NCI-H2029 (cell line): ENCODE data around the gene ADCY9.

Experiments used
- DNase-seq: peaks from one replicate; lab custom pipeline; 2025; lab: John Stamatoyannopoulos, UW

The ADCY9 gene

DNA sequence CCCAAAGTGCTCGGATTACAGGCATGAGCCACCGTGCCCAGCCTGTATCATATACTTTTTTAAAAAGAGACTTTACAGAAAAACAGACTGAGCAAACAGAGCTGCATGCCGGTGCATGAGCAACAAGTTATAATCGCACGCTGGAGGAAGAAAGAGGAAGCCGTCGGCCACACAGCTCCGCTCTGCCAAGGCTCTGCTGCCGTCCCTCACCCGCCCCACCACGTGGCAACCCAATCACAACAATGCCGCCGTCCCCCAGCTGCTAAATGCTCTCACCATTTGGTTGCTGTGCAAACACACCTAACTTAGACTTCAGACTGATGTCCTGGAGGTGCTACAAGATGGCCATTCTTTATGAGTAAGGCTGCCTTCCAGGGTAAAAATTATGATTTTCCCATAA lies 83.5 kb downstream of the ADCY9 start:
- no peak for DNase-seq

DNA sequence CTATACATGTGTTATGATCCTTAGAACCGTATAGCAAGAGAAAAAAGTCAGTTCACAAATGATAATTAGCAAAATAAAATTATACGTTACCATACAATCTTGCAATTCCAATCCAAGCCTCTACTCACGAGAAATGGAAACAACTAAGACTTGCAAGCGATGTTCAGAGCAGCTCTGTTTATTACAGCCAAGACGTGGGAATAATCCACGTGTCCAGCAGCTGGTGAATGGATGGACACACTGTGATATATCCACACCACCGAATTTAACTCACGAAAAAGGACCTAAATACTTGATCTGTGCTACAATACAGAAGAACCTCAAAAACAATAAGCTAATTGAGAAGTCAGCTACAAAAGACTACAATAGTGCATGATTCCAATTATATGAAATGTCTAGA lies 88.1 kb downstream of the ADCY9 start:
- DNase-seq: no peak

DNA sequence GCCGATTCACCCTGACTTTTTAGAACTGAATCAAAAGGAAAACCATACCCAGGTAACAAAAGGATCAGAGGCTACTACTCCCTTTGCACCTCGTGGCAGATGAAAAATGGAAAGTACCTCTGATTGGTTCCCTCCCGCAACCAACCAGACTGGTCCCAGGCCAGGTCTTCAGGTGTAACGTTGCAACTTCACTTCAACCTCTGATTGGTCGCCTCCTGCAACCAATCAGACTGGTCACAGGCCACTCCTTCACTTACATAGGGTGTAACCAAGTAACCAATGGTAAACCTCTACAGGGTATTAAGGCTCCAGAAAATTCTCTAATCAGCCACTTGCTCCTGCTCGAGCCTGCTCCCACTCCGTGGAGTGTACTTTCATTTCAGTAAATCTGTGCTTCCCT lies 89.4 kb downstream of the ADCY9 start:
- no peak for DNase-seq

DNA sequence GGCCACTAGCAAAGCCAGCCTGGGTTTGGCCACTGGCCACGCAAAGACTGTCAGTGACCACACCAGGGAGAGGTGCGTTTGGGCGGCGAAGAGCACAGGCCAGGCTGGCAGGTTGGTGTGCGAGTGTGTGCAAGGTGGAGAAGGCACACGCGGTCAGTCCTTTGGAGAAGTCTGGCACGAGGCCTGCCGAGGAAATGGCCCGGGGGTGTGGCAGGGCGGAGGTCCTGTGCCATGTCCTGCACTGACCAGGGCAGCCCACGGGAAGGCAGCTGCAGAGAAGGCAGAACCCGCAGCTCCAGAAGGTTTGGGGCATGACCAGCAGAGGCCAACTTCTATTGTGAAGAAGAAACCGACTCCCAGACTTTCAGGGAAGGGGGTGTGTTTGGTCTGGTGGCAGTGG lies 90.8 kb downstream of the ADCY9 start:
- DNase-seq: no peak

DNA sequence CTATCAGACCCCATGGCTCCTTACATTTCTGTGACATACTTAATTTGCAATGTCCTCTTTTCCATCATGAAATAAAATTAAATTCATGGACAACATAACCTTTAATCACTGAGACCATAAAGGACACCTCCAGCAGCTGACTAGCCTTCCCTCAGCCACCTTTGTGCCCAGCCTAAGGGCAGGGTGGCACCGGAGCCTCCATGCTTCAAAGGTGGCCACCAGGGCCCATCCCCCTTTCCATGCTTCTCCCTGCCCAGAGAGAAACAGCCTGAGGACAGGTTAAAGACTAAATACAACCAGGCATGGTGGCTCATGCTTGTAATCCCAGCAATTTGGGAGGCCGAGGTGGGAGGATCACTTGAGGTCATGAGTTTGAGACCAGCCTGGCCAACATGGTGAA lies 94.3 kb downstream of the ADCY9 start:
- DNase-seq: no peak

DNA sequence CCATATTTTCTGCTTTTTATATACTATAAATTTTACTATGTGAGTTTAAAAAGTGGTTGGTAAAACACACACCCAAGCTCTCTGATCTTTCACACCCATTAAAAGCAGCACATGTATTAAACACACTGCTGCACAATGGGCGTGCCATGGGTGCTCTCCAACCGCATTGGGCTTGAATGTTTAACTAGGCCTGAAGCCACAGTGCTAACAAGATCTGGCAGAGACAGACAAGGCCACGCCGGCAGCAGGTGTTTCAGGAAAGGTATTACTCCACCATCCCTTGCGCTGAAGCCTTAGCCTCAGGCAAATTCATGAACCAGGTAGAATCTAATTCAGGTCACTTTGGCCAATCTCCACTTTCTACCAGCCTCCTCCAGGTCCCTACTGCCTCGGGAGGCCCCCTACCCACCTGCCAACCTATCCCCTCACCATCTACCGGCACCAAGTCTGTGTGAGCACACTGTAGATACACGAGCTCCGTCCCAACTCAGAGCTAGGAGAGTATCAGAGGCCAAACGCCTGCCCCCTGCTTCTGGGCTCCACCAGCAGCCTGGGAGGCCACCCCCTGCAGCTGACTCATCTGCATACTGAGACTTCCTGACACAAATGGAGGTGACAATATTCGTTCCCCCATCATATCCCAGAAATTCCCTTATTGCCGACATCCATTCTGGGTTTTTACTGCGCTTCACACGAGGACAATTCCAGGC lies 95.0 kb downstream of the ADCY9 start:
- peak; percentile 95 for DNase-seq

DNA sequence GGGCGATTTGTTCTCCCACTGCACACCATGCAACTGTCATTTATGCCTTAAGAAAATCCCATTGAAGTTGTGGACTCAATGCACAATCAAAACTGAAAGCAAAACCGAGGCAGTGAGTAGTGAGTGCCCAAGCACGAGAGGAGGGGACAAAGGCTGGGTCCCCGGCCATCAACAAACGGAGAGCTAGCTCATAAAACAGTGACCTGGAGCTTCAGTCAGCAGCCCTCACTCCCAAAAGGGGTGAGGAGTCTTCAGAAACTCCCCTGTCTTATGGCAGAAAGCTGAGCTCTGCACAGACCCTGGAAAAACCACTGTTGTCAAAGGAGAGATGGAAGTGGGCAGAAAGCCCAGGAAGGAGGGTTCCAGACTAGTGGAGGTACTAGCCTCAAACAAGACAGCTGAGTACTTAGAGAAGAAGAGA lies 96.9 kb downstream of the ADCY9 start:
- DNase-seq: peak; percentile 77

DNA sequence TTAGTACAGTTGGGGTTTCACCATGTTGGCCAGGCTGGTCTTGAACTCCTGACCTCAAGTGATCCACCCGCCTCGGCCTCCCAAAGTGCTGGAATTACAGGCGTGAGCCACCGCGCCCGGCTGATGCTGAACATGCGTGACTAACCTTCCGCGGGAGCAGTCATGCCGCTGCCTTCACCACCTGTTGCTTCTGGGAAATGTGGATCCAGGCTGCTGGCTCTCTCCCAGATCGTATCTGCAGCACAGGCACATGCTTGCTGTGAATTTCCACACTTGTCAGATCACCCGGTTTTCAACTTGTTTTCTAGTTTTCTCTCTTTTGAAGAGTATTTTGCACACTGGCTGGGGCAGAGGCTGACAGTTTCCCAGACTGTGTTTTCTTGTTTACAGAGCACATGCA lies 97.9 kb downstream of the ADCY9 start:
- DNase-seq: peak; percentile 19

DNA sequence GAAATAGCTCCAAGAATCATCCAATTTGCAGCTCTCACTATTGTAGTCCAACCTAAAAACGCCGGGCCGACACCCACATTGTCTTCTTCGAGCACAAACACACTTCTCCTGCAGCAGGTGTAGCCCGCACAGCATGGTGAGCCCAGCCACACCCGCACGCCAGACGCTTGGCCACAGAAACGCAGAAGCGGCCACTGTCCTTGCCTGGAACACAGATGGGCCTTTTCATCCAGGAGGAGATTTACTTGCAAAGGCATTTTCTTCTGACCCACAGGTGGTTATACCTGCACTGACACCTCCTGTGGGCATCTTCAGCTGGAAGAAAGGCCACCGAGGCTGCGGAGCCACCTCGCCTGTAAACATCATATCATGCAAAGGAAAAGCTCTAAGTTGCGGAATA lies 98.4 kb downstream of the ADCY9 start:
- DNase-seq: no peak

DNA sequence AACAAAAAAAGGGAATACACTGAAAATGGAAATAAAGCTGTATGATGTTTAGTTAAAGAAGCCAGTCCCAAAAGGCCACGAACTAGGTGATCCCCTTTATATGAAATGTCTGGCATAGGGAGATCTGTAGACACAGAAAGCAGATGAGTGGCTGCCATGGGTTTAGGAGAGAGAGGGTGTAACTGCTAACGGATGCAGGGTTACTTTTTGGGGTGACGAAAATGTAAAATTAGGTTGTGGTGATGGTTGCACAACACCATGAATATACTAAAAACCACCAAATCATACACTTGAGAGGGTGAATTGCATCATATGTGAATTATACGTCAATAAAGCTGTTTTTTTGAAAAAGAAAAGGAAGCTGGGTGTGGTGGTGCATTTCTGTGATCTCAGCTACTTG lies 99.6 kb downstream of the ADCY9 start:
- DNase-seq: no peak

DNA sequence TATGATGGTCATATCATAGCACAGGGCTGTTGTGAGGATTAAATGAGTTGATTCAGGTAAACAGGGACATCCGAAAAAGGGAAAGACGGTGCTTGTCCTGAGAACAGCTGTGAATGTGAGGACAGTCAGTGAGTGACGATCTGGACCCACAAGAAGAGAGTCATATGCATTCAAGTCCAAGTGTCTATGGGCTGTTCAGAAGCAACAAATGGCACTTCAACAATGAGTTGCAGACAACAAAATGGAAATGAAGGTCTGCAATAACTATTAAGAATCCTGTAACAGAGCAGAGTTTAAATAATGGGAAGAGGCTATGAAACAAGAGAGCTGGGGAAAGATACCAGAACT lies 100.3 kb downstream of the ADCY9 start:
- DNase-seq: no peak

DNA sequence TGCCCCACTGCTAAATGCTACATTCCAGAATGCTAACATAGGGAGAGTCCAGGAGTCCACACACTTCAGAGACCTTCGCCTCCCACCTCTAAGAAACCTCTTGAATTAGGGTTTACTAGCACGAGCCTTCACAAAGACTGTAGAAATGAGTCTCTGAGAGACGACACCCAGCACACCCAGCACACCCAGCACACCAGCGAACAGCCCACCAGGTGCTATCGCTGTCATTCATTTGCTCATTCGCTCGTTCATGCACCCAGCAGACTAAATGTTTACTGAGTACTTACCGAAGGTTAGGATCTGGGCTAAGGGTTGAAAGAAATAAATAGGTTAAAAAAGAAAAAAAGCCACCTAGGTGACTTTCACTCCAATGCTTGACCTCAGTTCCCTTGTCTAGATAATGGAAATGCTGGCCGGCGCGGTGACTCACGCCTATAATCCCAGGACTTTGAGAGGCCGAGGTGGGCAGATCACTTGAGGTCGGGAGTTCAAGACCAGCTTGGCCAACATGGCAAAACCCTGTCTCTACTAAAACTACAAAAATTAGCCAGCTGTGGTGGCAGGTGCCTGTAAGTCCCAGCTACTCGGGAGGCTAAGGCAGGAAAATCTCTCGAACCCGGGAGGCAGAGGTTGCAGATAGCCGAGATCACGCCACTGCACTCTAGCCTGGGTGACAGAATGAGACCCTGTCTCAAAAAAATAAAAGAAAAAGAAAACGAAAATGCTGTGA lies 100.8 kb downstream of the ADCY9 start:
- no peak for DNase-seq

DNA sequence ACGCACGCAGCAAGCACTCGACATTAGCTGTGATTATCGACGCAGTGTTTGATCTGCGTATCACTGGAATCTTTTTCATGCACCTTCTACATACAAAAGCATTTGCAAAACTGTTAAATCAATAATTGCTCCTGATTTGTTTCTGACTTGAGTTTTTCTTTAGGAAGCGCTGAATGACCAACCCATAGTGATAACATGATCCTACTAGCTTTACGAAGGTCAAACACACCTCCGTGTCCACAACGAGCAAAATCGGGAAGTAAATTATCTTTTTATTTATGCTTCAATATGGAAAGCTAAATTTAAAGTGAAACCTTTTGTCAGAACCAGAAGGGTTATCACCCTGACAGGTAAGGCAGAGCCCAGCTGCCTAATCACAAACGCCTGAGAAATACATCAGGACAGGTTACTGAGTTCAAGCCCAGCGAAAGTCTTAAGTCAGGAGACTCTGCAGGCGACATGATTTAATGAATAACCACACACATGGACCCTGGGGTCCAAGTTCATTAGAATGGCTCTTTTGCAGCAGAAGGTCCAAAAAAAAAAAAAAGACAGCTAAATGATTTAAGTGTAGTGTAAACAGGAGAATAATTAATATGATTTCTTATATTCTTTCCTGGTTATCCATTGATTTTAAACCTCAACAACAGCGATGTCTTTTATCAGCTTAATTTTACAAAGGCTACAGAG lies 104.2 kb downstream of the ADCY9 start:
- DNase-seq: no peak

DNA sequence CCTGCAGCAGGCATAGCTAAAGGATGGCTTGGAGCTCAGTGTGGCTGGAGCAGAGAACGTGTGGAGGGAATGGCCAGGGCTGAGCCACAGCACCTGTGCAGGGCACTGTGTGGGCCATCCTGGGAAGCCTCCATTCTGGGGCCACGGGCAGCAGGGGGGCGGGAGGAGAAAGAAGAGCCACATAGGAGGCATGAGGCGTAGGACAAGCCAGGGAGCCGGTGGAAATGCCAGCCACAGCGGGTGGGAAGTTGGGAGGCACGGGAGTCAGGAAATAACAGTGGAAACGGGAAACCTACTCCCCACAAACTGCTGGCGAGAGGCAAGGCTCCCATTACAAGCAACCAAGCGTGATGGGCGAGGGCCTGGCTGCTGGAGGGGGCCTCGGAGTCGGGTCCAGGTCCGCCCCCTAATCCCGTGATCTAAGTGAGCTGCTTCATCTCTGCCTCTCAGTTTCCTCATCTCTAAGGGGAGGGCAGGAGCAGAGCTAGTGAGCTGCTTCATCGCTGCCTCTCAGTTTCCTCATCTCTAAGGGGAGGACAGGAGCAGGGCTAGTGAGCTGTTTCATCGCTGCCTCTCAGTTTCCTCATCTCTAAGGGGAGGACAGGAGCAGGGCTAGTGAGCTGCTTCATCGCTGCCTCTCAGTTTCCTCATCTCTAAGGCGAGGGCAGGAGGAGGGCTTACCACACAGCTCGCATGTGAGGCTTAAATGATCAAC lies 104.9 kb downstream of the ADCY9 start:
- no peak for DNase-seq

DNA sequence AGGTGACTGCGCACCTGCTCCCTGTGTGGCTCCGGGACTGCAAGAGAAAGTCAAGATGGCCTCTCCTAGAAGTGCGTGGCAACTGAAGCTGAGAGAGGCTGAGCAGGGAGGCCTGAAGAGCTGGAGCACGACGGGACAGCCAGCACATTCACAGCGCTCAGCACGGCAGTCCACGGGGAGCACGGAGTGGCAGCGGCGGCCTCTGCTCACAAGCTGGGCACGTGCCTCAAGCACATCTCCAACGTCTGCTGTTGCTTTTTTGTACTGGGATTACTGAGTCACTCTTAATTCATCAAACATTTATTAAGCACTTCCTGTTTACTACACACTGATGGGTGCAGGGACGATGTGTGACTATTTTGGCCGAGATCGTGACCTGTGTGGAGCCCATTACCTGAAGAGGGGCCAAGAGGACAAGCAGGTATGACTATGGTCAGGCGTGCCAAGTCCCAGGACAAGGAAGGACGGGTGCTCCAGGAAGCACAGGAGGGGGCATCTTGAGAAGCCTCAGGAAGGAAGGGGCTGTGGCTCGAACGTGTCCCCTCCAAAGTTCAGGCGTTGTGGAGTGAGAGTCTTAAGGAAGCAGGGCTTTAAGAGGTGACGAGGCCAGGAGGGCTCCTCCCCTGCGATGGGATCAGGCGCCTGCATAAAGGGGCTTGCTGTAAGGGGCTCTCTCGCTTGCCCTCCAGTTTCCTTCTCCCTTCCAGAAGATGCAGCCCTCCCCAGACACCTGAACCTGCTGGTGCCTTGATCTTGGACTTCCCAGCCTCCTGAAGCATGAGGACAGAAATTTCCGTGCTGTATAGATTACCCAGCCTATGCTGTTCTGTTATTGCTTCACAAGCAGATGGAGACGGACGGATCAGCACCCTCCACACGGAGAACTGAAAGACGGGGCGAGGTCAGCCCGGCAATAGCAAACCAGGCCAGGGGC lies 105.8 kb downstream of the ADCY9 start:
- DNase-seq: no peak

DNA sequence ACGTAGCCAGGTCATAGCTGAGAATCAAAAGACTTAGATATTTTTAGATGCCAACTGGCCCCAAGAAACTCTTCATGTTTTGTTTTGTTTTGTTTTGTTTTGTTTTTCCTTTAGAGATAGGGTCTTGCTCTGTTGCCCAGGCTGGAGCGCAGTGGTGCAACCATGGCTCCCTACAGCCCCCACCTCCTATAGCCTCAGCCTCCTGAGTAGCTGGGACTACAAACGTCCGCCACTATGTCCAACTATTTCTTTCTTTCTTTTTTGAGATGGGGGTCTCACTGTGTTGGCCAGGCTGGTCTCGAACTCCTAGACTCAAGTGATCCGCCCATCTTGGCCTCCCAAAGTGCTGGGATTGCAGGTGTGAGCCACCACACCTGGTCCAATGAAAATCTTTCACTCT lies 107.1 kb downstream of the ADCY9 start:
- no peak for DNase-seq

DNA sequence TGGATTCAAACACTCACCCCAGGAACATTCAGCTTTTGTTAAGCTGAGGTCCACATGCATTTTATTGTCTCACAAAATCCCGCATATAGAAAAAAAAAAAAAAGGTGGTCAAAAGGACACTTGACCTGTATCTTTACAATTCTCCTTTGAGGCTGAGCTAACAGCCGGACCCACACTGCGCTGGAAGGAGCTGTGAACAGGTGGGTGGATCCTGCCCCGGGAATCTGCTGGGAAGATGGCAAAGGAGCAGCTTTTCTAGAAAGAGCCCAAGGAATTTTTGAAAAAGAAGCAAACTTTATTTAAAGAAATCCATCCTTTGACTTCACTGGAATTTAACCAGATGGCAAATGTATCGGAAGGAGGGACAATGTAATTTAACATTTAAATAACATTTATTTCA lies 108.1 kb downstream of the ADCY9 start:
- DNase-seq: no peak

DNA sequence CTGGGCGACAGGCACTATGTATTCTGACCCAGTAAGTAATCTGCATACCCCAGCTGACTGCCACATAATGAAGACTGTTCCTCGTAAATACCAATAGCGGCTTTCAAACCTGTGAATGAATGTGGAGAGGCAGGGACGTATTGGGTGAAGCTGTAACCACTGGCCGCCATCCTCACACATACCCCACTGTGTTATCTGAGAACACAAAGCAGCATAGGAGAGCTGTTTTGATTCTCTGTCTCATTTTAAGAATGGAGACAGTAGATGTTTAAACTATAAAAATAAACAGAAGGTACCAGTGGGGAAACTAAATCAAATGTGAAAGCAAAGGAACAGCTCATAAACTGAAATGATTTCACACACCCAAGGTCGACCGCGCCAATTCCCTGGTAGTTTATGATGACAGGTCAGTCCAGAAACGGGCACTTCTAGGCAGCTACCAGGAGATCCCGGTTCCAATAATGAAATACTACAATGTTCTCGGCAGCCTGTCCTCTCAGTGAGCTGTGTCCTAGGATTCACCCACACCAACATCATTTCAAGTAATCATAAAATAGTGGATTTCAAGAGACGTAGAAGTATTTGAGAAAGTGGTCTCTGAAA lies 109.7 kb downstream of the ADCY9 start:
- no peak for DNase-seq

DNA sequence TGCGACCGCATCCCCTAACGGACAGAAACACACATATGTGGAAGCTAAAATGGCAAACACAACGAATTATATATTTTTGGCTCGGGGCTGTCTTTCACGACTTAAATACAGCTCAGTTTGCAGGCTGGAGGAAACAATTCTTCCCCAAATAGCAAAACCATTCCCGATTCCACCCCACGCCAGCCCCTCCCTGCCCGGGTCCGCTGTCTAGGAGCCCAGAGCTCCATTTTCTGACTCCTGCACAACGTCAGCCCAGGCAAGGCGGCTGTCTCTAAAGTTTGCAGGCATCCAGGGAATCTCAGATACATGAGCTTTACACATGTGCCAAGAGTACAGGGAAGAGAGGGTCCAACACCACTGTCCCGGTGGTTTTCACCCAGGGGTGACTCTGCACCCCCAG lies 110.5 kb downstream of the ADCY9 start:
- DNase-seq: no peak

DNA sequence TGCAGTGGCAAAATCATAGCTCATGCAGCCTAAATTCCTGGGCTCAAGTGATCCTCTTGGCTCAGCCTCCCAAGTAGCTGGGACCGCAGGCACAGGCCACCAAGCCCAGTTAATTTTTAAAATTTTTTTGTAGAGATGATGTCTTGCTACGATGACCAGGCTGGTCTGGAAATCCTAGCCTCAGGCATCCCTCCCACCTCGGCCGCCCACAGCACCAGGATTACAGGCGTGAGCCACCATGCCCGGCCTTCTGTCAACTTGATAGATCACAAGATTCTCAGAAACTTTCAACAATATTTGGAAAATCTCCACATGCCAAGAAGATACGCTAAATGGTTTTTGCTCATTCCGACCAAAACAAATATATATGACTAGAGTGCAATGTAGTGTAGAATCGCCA lies 111.0 kb downstream of the ADCY9 start:
- DNase-seq: no peak

DNA sequence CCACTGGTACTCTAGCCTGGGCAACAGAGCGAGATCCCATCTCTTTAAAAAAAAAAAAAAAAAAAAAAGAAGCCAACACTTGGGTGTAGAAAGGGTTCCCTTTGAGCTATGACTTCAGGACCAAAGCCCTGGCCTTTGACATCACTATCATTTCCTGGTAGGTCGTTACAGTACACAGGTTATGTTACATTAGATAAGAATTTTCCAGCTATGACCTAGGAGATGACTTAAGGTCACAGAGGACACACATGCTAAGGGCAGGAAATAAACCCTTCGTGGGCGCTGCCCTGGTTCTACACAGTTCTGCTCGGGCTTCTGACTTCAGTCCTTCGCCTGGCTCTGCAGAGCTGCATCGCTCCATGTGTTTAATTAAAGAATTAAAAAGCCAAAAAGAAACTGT lies 112.0 kb downstream of the ADCY9 start:
- no peak for DNase-seq
